Lower leg skin (tissue), 3 donors: ENCODE data around the gene GDPD4.

Experiments
- POLR2A ChIP-seq, 2 donors: fragments of 450-650 bp; IDR thresholded peaks; one replicate each; pipeline ENCODE4 v1.6.1; 2016 to 2017; ENCODE audit warnings: antibody characterized with exemption in 2 of 2, mild to moderate bottlenecking in 1 of 2, moderate library complexity in 1 of 2
- TF ChIP-seq, protein P1 (sequence below), 3 donors: fragments of 450-650 bp; IDR thresholded peaks; one replicate each; pipeline ENCODE4 v1.5.1; 2016; ENCODE audit warnings: antibody characterized with exemption in 3 of 3, mild to moderate bottlenecking in 3 of 3, moderate library complexity in 2 of 3

DNA sequence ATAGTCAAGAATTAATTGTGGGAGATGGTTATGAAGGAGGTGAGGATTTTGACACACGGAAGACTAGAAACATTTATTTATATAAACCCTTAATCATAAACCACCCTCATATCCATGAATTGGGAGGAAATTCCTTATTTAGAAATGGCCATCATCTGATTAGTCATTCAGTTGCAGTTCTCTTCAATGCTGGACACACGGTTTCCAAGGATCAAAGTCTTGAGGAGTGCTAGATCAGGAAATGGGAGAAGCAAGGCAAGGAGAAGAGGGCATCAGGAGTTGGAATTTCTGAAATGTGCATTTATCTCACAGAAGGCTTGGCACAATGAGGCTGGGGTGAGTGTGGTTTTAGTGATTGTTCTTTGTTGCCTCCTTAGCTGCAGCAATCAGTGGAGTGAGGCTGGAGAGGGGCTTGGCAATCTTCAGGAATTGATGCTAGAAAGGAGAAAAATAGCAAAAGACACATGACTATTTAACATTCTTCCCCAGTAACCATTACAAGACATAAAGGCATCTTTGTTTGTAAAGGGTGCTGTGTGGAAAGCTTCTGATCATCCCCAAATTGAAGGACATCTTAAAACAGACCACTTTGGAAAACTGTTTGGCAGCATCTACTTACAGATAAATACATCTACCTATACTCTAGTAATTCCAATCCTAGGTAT, 21.6 kb upstream of the GDPD4 start:
- TF ChIP-seq POLR2A (IDR thresholded peaks at IDR 0.05), result no peak
- TF ChIP-seq, protein P1, sequence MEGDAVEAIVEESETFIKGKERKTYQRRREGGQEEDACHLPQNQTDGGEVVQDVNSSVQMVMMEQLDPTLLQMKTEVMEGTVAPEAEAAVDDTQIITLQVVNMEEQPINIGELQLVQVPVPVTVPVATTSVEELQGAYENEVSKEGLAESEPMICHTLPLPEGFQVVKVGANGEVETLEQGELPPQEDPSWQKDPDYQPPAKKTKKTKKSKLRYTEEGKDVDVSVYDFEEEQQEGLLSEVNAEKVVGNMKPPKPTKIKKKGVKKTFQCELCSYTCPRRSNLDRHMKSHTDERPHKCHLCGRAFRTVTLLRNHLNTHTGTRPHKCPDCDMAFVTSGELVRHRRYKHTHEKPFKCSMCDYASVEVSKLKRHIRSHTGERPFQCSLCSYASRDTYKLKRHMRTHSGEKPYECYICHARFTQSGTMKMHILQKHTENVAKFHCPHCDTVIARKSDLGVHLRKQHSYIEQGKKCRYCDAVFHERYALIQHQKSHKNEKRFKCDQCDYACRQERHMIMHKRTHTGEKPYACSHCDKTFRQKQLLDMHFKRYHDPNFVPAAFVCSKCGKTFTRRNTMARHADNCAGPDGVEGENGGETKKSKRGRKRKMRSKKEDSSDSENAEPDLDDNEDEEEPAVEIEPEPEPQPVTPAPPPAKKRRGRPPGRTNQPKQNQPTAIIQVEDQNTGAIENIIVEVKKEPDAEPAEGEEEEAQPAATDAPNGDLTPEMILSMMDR (IDR thresholded peaks at IDR 0.05), result no peak
